NAMALWA (cell line): Measurements from ENCODE around the gene ITGB2.

Experiments
- DNase-seq: peaks from one replicate; pipeline ENCODE4 v3.0.0-alpha.2; 2015; ENCODE audit warnings: low spot score

Gene ITGB2

DNA sequence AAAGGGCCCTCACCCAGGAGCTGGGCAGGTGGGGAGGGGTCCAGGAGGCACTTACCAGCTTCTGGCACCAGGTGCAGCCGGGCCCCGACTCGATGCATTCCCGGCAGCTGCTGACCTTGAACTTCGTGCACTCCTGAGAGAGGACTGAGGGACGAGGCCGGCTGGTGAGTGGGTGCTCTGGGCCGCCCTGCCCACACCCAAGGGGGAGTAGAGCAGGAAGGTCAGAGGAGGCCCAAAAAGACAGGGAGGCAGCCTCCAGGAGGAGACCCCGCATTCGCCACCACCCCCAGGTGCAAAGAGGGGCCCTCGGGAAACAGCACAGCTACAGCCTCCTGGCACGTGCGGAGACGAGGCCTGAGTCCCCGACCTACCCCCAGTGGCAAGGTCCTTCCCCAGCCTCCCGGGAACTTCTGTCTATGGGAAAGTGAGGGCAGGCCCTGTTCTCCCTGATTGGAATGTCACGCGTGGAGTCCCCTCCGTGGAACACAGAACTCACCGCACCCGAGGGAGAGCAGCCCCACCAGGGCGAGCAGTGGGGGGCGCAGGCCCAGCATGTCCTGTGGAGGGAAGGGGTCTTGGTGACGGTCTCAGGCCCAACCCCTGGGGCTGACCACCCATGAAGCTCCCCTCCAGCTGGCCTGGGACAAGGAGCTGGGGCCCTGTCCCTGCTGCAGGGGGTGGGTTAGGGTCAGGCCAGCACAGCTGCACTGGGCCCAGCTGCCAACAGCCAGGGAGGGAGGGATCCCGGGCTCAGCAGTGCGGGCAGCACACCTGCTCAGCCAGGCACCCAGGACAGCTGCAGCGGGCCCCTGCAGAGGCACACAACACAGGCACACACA, 10.3 kb downstream of the ITGB2 start:
- peak; percentile 52 for DNase-seq

DNA sequence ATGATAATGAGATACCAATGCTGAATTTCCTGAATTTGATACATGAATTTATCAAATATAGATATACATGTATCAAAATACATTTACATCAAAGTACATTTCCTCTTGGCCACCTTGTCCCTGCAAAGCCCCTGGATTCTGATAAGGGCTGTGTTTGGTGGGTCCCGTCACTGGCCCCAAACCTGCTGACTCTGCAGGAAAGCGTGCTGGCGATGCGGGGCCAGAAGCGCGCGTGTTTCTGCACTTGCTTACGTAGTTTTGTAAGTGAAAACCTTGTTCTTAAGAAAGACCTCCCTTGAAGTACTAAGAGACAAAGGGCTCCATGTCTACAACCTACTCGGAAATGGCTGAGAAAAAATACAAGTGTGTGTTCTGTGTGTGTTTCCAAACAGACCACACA, 11.0 kb downstream of the ITGB2 start:
- no peak for DNase-seq

DNA sequence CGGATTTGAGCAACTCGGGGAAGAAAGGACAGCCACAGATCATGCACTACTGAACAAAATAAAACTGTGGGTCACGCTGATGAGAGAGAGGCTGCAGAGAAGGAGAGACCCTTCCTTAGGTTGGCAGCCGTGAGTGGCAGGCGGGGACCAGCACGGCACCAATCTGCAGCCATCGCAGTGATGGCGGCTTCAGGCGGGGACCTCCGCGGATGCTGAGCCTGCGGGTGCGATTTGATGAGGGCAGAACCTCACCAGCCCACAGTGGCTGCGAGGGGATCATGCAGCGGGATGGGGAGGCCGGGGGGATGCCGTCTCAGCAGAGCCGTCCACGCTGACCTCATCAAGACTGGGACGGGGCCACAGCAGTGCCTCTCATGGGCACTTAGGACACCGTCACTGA, 11.8 kb downstream of the ITGB2 start:
- DNase-seq, result no peak

DNA sequence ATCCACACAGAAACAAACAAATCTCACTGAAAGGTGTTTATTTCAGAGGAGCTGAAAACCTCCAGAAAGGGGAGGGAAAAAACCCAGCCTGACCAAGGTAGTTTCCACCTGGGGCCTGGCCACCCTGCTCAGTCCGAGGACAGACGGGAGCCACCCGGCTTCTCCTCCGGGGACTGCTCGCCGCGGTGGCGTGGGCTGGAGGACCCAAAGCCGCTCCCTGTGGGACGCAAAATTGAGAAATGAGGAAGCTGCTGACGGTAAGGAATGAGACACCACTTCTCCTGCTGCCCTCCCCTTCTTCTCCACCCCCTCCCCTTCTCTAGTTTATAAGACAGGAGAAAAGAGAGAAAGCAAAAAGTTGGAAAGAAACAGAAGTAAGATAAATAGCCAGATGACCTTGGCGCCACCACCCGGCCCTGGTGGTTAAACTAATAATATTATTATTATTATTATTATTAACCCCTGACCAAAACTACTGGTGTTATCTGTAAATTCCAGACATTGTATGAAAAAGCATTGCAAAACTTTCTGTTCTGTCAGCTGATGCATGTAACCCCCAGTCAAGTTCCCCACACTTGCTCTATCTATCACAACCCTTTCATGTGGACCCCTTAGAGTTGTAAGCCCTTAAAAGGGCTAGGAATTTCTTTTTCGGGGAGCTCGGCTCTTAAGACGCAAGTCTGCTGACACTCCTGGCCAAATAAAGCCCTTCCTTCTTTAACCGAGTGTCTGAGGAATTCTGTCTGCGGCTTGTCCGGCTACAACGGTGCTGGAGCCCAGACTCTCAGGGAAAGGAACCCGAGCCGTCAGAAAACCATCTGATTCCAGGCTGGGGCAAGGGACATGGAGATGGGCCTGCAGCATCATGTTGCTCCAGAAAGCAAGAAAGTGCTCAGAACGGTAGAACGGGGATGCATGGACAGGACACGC, 12.5 kb downstream of the ITGB2 start:
- DNase-seq, result no peak

DNA sequence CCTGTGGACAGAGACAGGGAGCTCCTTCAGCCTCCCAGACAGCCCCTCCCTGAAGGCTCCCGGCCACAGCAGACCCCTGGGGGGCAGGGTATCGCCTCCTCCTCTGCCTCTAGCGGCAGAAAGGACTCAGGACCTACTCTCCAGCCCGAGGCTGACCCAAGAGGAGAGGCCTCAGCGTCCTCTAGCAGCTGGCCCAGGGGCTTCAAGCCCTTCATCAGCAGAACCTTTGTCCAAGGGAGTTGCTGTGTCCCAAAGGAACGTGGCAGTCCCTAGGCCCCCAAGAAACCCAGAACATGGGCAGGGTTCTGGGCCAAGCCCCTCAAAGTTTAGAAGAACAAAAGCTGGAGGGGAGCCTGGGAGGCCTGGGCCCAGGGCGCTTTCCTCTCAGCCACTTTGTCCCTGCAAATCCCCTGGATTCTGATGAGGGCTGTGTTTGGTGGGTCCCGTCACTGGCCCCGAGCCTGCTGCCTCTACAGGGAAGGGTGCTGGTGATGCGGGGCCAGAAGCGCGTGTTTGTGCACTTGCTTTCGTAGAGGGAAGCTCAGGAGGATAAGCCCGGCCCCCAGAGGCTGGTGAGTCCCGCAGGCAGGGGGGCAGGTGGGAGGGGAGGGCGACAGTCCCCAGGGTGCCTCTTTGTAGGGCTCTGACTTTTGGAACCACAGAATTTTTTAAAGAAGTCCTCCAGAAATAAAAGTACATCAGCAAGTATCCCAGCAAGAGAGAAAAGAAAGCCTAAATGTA, 13.3 kb downstream of the ITGB2 start:
- DNase-seq, result no peak

DNA sequence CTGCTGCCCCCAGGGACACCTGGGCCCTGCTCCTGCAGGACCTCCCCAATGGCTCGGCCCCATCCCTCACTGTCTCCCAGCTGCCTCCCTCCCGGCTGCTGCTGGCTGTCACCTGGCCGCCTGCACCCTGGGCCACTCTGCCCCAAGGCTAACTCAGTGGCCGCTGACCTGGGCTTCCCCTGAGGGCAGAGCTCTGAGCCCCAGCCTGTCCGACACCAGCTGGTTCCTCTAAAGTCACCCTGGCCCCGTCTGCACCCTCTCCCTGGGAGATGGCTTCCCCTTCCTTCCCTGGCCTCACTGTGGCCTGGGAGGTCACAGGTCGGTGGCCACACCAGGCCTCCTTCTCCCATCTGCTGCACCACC, 15.0 kb downstream of the ITGB2 start:
- no peak for DNase-seq

DNA sequence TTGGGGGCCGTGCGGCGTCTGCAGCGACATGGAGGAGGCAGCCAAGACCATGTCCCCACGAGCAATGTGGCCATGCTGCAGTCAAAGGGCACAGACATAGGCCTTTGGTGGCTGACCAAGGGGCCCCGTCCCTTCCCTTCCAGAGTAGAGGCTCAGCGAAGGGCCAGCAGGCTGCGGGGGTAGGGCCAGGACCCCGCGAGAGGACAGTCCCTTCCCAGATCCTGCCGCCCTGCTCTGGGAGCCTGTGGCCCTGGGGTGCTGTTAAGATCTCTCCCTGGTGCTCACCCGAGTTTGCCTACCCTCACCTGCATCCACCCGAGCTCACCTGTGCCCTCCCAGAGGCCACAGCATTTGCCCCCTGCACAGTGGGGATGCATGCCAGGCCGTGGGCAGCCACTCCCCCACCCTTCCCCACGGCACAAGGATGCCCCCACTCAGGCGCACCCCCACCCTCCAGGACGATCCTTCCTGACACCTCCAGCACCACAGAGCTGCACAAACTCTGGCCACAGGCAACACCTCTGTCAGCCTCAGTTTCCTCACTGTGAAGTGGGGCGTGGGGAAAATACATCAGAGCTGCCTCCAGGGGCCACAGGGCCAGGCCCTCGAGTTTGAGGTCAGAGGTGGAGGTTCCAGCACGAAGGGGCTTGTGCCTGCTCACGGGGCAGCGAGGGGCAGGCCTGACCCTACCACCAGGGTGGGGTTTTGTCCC, 15.5 kb downstream of the ITGB2 start:
- DNase-seq, result no peak

DNA sequence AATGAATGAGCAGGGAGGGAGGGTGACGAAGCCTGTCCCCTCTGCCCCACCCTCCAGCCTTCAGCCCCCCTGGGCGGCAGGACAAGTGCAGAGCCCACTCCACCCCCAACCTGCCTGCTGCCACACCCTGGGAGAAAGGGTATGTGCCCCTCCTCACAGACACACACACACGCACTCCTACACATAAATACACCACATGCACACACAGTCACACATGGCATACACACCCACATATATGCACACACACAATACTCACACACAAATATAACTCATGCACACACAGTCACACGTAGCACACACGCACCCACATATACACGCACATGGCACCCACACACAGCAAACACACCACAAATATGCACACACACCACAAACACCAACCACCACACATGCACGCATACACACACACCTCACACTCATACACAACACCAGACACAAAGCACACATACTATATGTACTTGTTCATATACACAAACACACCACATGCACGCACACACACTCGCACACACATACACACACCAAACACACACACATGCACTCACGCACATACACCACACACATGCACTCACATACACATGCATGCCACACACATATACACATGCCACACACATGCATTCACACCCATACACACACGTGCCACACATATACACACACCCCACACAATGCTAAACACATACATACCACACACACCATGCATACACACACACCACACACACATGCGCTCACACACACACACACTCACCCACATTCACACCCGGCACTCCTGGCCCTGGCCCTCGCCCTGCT, 16.4 kb downstream of the ITGB2 start:
- DNase-seq, result no peak

DNA sequence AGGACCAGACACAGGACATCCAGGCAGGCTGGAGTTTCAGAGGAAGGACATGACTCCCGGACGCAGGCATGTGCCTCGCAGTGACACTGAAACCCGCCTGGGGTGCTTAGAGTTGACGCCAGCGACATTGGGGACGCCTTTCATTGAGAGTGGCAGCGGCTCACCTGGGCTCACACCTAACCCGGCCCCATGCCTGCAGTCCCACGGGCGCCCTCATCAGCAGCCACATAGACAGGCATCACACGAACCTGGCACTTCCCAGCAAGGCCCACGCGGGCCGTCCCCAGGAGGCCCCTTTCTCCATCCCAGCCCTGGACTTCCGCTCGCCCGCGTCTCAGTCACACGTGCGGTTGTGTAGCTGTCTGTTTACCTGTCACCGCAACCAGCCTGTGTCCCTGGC, 17.0 kb downstream of the ITGB2 start:
- DNase-seq, result no peak

DNA sequence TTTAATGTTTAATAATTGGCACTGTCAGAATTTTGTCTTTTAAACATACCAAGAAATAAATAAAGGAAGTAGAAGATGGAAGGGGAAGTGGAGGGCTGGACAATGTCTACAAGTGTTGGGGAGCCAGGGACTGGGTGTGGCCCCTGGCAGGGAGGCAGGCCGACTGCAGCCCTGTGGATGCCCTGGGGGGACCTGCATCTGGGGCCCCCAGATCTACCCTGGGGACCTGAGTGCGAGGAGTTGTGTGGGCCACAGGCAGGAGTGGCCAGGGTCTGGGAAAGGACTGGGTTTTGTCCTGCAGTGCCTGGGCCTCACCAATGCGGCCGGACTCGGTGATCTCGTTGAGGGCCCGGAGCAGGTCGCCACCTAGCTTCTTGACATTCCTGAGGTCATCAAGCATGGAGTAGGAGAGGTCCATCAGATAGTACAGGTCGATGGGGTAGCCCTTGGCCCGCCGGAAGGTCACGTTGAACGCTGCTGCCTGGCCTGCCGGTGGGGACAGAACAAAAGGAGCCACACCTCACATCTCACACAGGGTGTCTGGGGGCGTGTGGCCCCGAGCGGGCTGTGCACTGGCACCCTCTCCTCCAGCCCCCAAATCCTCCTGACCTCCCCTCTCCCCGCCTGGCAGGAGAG, 17.5 kb downstream of the ITGB2 start:
- no peak for DNase-seq

DNA sequence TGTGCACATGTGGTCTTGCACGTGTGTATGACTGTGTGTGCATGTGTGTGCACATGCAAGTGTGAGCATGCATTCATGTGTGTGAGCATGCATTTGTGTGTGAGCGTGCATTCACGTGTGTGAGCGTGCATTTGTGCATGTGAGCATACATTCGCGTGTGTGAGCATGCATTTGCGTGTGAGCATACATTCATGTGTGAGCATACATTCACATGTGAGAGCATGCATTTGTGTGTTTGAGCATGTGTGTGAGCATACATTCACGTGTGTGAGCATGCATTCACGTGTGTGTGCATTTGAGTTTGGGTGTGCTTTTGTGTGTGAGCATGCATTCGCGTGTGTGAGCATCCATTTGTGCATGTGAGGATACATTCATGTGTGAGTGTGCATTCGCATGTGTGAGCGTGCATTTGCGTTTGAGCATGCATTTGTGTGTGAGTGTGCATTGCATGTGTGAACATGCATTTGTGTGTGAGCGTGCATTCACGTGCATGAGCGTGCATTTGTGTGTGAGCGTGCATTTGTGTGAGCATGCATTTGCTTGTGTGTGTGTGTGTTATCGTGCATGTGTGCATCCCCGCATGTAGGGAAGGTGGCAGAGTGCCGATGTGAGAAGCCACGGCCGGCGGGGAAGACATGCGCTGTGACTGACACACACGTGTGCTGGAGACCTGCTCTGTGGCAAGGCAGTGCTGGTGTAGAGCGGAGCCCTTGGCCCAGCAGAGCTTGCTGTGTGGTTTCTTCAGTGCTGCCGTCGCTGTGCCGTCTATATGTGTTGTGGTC, 18.2 kb downstream of the ITGB2 start:
- DNase-seq, result no peak

DNA sequence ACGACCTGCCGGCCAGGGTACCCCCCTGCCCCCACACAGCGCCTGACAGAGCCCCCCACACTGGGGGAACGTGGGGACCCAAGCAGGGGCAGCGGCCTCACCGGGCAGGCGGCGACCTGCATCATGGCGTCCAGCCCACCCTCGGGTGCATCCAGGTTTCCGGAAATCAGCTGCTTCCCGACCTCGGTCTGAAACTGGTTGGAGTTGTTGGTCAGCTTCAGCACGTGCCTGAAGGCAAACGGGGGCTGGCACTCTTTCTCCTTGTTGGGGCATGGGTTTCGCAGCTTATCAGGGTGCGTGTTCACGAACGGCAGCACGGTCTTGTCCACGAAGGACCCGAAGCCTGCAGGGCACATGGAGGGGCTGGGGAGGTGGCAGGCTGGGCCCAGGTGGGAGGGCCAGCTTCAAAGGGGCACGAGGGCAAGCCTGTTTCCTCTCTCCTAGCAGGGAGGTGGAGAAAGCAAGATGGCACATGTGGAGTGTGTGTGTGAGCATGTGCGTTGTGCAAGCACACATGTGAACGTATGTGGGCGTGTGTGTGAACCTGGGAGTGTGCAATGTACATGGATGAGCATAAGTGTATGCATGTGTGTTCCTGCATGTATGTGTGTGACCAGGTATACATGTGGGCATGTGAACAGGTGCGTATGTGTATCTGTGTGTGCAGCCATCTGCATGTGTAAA, 19.2 kb downstream of the ITGB2 start:
- no peak for DNase-seq

DNA sequence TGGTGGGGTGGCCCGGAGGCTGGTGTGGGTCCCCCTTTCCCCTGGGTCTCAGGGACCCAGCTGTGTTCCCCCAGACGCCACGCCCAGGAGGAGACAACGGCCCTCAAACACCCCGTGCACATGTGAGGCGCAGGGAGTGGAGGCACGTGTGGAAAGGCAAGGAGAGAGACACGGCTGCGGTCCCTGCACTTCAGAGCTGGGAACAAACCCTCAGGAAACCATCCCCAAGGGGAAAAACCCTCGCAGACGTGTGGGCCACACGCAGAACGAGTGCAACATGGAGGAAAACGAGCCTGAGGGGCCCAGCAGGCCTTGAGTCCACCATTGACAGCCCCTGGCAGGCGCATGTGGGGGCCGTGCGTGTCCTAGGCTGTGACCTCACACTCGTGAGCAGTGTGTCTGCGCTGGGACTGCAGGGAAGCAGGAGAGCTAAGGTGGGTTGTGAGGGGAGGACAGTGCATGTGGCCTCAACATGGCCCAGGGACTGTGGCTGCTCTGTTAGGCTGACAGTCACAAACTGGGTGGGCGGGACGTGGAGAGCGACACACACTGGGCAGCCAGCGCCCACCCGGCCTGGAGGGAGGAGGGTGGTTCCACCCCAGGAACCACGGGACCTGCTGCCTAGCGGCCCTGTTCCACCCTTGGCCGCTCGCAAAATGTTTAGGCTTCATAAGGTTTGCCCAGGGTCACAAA, 20.0 kb downstream of the ITGB2 start:
- no peak for DNase-seq

DNA sequence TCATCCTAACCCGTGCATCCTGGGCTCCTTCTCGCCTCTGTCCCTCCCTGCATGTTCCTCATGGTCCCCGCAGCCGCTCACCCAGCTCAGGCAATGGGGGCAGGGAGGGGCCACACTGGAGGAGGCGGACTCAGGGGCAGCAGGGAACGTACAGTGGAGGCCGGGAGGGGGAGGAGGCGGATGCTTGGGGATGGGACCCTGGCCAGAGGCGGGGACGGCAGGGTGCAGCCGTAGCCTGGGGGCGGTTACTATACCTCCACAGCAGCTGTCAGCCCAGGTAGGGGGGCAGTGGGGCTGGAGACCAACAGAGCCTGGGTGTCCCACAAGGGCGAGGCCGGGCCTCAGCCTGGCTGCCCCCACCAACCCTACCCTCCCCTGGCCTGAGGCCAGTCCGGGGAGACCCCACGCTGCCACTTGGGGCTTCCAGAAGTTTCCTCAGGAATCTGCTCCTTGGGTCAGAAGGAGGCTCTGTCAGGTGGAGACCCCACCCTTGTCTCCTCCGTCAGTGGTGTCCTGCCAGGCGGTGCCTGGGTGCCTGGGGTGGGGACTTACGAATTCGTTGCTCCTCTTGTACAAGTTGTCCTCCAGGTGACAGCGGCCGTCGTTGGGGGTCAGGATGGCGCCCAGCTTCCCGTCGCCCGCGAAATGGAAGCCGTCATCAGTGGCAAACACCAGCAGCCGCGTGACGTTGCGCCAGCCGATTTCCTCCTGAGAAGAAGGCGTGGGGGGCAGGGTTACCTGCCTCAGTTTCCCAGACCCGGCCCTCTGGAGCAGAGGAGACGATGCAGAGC, 20.7 kb downstream of the ITGB2 start:
- no peak for DNase-seq

DNA sequence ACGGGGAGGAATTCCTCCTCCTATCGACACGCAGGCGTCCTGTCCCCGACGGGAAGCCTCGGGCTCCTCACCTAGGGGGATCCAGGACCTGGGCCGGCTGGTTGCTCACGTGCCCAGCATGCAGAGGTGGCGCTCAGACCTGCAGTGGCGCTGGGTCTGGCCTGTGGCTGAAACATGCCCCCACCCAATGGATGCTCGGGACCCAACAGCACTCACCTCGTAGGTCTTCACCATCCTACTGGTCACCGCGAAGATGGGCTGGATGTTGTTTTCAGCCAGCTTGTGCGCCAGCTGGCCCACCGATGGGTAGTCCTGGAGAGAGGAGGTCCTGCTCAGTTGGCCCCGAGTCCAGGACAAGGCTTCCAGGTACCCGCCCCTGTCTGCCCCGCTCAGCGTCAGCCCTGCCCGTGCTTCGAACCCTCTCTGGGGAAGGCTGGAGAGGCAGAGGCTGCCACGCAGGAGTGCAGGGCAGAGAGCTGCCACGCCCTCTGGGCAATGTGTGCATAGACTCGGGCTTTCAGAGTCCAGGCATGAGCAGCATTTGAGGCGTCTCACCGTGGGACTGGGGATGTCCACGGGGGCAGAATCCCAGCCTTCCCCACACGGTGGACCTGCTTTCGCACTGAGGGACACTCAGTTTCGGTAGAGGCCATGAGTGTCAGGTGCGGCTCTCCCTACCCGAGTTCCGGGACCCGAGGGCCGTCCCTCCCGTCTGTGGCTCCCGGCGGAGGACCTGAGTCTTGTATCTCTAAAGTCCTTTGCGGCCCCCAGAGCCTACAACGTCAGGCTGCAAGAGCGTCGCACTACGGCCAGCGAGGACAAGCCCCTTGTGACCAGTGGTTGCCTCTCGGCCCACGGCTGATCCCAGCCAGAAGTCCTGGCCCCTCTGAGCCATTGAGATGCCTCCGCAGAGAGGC, 21.6 kb downstream of the ITGB2 start:
- no peak for DNase-seq

DNA sequence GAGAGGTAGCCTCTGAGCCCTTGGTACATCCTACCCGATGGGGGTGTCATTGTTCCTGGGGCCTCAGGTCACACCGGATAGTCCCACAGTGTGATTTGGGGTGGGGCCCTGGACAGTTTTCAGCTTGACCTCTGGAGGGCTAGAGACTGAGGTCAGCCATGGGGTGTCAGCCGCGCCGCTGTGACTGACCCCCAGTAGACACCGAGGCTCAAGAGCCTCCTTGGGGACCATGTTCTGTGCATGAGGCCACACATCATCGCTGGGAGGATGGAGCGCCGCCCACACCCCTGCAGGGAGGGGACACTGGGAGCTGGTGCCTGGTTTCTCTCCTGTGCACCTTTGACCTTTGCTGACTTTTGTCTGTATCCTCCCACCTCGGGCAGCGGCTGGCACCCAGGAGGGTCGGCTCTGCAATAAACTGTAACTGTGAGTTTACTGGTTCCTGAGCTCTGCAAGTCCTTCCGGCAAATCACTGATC, 22.6 kb downstream of the ITGB2 start:
- DNase-seq, result no peak
